Measurements from ENCODE around the gene STYXL1. TPM values are rescaled to one million over a fixed set of nuclear protein-coding genes. Genes with fewer than 3 reads are reported as not detected.

STYXL1 gene
- polyA plus RNA-seq, 4 donors: 37.1 to 58.3 (median 48.0) TPM

- DNase-seq (ENCODE audit: low read depth in 4 of 4, low spot score in 3 of 4): no peak
These were observed 85.0 kb downstream of the STYXL1 start for GRCh38 chr7:75962607-75963380.

GRCh38 chr7:75961218-75961617 lies 86.6 kb downstream of the STYXL1 start:
- DNase-seq (ENCODE audit: low read depth in 4 of 4, low spot score in 3 of 4): no peak

DNA sequence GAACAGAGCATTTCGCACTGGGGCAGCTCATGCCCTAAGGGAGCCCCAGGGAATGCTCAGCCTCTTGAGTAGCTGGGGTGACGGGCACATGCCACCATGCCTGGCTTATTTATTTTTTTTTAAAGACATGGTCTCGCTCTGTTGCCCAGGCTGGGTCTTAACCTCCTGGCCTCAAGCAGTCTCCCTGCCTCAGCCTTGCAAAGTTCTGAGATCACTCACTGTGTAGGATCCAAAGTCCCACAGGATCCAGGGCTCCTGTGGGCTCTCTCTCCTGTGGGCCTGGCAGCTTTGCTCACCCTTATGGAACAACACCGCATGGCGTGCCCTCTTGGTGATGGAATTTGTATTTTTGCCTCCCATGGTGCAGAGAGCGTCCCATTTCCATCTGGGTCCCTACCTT lies 87.4 kb downstream of the STYXL1 start:
- no peak for DNase-seq (ENCODE audit: low read depth in 4 of 4, low spot score in 3 of 4)

DNA sequence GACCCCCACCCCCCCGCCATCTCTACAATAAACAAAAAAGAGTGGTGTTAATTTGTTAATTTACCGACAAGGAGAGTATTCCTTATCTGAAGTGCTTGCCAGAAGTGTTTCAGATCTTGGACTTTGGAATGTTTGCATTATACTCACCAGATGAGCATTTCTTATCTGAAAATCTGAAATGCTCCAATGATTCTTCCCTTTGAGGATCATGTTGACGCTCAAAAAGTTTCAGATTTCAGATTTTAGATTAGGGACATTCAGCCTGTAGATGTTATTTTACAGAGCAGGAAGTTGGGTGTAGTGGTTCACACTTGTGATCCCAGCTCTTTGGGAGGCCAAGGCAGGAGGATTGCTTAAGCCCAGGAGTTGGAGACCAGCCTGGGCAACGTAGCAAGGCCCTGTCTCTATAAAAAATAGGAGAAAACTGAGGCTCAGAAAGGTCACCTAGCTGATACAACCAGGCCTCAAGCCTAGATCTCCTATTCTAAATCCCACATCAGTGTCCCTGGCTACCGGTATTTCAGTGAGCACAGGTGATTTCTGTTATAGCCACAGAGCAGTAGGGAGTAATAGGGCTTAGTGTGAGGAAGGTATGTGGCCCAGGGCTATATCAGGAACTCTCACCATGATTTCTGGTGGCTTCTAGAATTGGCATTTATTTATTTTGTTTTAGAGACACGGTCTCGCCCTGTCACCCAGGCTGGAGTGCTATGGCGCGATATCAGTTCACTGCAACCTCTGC lies 88.8 kb downstream of the STYXL1 start:
- DNase-seq (ENCODE audit: low read depth in 4 of 4, low spot score in 3 of 4): no peak

DNA sequence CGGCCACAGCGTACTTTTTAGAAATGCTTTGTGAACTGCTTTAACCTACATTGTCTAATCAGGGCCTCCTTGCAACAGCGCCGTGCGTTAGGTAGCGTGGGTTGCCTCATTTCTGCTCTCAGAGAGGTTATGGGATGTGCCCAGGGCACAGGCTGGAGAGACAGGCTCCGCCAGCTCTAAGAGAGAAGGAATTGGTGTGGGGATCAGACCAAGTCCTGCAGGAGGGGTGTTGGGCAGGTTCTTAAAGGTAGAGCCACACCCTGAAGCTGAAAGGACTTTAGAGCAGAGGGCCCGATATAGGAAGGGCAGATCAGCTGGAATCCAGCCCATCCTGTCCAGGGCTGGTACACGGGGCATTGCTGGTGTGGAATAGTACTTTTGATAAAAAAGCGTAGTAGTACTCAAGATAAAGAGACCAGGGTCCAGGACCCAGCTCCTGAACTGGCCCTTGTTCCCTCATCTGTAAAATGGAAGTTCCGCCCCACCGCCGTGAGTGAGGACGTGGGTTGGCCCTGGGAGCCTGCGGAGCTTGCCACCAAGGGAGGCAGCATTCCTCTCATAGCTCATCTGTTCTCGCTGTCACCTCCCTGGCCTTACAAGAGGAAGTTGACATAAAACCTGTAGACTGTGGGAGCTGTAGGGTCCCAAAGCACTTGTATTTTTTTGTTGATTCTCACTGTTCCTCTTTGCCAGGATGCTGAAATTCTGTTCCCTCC lies 90.6 kb downstream of the STYXL1 start:
- no peak for DNase-seq (ENCODE audit: low read depth in 4 of 4, low spot score in 3 of 4)

DNA sequence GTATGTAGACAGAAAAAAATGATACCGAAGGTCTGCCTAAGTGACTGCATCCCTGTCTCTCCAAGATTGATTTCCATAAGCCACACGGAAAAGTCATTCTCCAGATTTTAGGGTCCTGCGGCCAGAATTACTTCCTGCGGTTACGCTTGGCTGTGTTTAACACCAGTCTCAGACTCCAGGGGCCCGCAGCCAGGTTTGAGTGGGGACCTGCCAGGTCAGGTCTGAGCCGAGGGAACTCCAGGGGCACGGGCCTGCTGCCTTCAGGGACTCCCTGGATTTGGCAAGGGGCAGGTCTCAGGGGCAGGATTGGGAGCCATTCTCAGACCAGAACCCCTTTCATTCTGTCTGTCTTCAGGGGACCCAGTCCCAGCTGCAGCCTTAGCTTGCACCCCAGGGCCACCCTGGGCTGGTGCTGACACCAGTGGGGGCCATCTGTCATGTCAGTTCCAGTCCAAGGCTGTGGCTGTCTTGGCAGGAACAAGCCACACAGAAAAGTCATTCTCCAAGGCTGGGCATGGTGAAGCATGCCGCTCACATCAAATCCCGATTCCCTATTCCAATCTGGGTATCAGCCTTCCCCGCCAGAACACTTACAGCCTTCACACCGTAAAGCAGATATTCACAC lies 92.4 kb downstream of the STYXL1 start:
- no peak for DNase-seq (ENCODE audit: low read depth in 4 of 4, low spot score in 3 of 4)

GRCh38 chr7:75953931-75954330 lies 93.9 kb downstream of the STYXL1 start:
- no peak for DNase-seq (ENCODE audit: low read depth in 4 of 4, low spot score in 3 of 4)

GRCh38 chr7:75953431-75953830 lies 94.4 kb downstream of the STYXL1 start:
- DNase-seq (ENCODE audit: low read depth in 4 of 4, low spot score in 3 of 4): no peak

GRCh38 chr7:75951506-75951905 lies 96.3 kb downstream of the STYXL1 start:
- no peak for DNase-seq (ENCODE audit: low read depth in 4 of 4, low spot score in 3 of 4)

GRCh38 chr7:75950111-75950681 lies 97.6 kb downstream of the STYXL1 start:
- DNase-seq (ENCODE audit: low read depth in 4 of 4, low spot score in 3 of 4): no peak

- DNase-seq (ENCODE audit: low read depth in 4 of 4, low spot score in 3 of 4): no peak
These were observed 99.6 kb downstream of the STYXL1 start for GRCh38 chr7:75948179-75948578.

Other genes starting within 250 kb of the STYXL1 start
- 1 to 10 TPM in 1 of 4 donors, not detected in 3; 2.1 TPM for gene CCL24, start 234.2 kb downstream of the STYXL1 start, polyA plus RNA-seq (ENCODE audit: insufficient read length in 4 of 4)
- gene RHBDD2, start 169.0 kb downstream of the STYXL1 start, polyA plus RNA-seq (ENCODE audit: insufficient read length in 4 of 4): 10 to 100 TPM; 62.6 to 82.4 (median 67.2) TPM
- gene POR, start 132.8 kb downstream of the STYXL1 start, polyA plus RNA-seq (ENCODE audit: insufficient read length in 4 of 4): 10 to 100 TPM; 59.7 to 75.4 (median 67.2) TPM
- 10 to 100 TPM; 50.9 to 65.7 (median 55.6) TPM for gene TMEM120A, start 53.4 kb downstream of the STYXL1 start, polyA plus RNA-seq (ENCODE audit: insufficient read length in 4 of 4)
- 100 to 1,000 TPM; 198 to 284 (median 212) TPM for gene MDH2, start 106 bp upstream of the STYXL1 start, polyA plus RNA-seq (ENCODE audit: insufficient read length in 4 of 4)
- gene SRRM3, start 153.9 kb upstream of the STYXL1 start, polyA plus RNA-seq (ENCODE audit: insufficient read length in 4 of 4): 1 to 10 TPM in 3 of 4 donors, under 1 TPM in 1; 0.83 to 2.6 (median 1.9) TPM

All from right renal pelvis (tissue), 4 donors.